NCI-H82 treated with DMSO at 0.1 percent for 48 hours (cell line): Measurements from ENCODE around the gene KIF1B.

Experiments used
- DNase-seq: peaks from one replicate; lab custom pipeline; 2025; ENCODE audit not compliant: unreplicated experiment; lab: John Stamatoyannopoulos, UW

KIF1B gene

GRCh38 chr1:10328180-10328963 lies 118.0 kb downstream of the KIF1B start:
- no peak for DNase-seq

GRCh38 chr1:10337436-10337835 lies 127.1 kb downstream of the KIF1B start:
- no peak for DNase-seq

- DNase-seq, result no peak
Measured at GRCh38 chr1:10338047-10338446, 127.7 kb downstream of the KIF1B start.

- no peak for DNase-seq
Measured at GRCh38 chr1:10338611-10339010, 128.2 kb downstream of the KIF1B start.

GRCh38 chr1:10339036-10339567 lies 128.7 kb downstream of the KIF1B start:
- no peak for DNase-seq

- peak; percentile 6 for DNase-seq
Measured at GRCh38 chr1:10339815-10340214, 129.4 kb downstream of the KIF1B start.

GRCh38 chr1:10340930-10341590 lies 130.7 kb downstream of the KIF1B start:
- no peak for DNase-seq

- no peak for DNase-seq
Measured at GRCh38 chr1:10347109-10347508, 136.7 kb downstream of the KIF1B start.

- no peak for DNase-seq
Measured at GRCh38 chr1:10353282-10353681, 142.9 kb downstream of the KIF1B start.

GRCh38 chr1:10353693-10354092 lies 143.3 kb downstream of the KIF1B start:
- no peak for DNase-seq

GRCh38 chr1:10360045-10360444 lies 149.7 kb downstream of the KIF1B start:
- no peak for DNase-seq

- DNase-seq, result no peak
Measured at GRCh38 chr1:10361515-10361914, 151.1 kb downstream of the KIF1B start.

- DNase-seq, result no peak
Measured at GRCh38 chr1:10368194-10368593, 157.8 kb downstream of the KIF1B start.

GRCh38 chr1:10374442-10374860 lies 164.1 kb downstream of the KIF1B start:
- DNase-seq, result no peak

- peak; percentile 43 for DNase-seq
Measured at GRCh38 chr1:10377365-10378029, 167.1 kb downstream of the KIF1B start.

GRCh38 chr1:10378081-10378841 lies 167.9 kb downstream of the KIF1B start:
- no peak for DNase-seq

- DNase-seq, result no peak
Measured at GRCh38 chr1:10379101-10379620, 168.8 kb downstream of the KIF1B start.

- no peak for DNase-seq
Measured at GRCh38 chr1:10379676-10380075, 169.3 kb downstream of the KIF1B start.

- no peak for DNase-seq
Measured at GRCh38 chr1:10380594-10381275, 170.4 kb downstream of the KIF1B start.

- no peak for DNase-seq
Measured at GRCh38 chr1:10383630-10384029, 173.3 kb downstream of the KIF1B start.
